Stimulated activated CD4-positive, alpha-beta T cell treated with anti-CD3 and anti-CD28 coated beads, Interleukin-12 subunit alpha, Interleukin-12 subunit beta, amount 100 ng/mL, for 24 hours (primary cell): ENCODE results near the gene CPED1.
A peak's percentile ranks its signal among the peaks of the same experiment; 100 is the strongest.
"Not testable (repeated sequence)": the region's sequence is repeated elsewhere in the genome, so short reads cannot be mapped to it uniquely, and the experiment has no call there.

ENCODE experiments used
- DNase-seq, 2 experiments: peaks; one replicate each; pipeline ENCODE4 v3.0.0-alpha.2; 2020; ENCODE audit warnings: low read depth in 2 of 2

CPED1 gene

GRCh38 chr7:121315170-121315569 is 326.7 kb downstream of the CPED1 start:
- DNase-seq: not testable (repeated sequence)

DNA sequence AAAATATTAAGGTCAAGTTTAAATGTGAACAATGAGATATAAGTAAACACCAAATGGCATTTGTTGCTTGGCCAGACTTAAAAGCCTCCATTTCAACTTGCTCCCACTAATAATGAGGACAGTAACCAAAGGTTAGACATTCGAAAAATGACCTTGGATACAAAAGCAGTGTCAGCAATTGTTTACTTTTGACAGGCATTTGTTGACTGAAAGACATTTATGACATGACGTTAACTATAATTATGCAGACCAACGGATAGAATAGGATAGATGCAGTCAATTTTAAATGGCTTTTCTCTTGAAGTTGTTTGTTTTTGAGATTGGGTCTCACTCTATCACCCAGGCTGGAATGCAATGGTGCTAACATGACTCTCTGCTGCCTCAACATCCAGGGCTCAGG is 333.9 kb downstream of the CPED1 start:
- DNase-seq: no peak

GRCh38 chr7:121323515-121324302 is 335.2 kb downstream of the CPED1 start:
- no peak for DNase-seq

GRCh38 chr7:121327671-121328070 is 339.2 kb downstream of the CPED1 start:
- DNase-seq: no peak

- no peak for DNase-seq
Observed at GRCh38 chr7:121328508-121329190, 340.1 kb downstream of the CPED1 start, which contains the start of gene WNT16. Gene WNT16, plus strand, starts transcription at chr7:121329000. Its CDS starts 293 bp downstream, at chr7:121329293.

GRCh38 chr7:121329191-121330052 is 340.9 kb downstream of the CPED1 start:
- peak in 1 of 2 experiments; percentile 6 for DNase-seq

DNA sequence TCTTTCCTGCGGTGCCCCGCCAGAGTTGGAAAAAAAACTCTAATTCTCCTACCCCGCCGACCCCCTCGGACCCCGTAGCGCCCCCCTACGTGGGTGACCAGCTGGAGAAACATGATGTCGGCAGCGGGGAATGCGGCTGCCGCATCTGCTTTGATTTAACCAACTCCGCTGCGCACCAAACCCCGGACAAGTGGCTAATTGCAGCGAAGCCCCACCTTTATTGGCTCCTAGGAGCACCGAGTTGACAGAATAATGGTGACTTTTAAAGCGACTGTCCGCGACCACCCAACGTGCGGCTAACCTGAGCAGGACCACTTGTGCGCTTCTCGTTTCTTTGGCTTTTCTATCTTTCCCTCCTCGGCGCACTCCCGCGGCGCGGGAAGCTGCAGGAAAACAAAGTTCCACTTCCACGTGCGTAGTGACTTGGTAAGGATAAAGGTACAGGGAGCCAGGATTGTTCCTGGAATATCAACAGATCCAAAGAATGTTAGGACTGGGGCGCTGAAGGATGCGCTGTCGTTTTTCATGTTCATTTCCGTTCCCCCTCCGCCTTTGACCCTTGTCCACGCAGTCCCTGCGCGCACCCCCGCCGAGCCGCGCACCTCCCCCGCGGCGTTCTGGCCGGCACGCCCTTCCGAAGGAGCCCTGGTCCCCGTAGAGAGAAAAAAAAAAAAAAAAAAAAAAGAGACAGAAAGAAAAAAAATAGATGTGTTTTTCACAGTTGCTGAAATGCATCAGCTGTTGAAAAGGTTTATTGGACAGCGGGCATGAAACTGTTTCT is 341.7 kb downstream of the CPED1 start:
- DNase-seq: no peak

DNA sequence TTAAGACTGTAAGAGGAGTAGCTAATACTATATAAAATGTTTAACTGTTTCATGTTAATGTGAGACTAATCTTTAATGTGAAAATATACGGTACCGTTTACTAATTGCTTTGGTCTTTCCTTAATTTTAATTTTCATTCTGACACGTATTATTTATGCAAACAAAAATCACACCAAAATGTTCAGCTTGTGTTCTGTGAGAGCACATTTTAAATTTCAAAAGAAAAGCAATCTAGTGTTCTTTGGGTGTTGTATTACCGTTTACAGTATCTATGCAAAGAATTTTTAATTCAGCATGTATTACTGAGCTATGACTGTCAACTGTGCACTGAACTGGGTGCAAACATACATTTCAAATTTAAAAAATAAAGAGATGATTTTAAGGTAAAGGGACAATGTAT is 342.5 kb downstream of the CPED1 start:
- no peak for DNase-seq

DNA sequence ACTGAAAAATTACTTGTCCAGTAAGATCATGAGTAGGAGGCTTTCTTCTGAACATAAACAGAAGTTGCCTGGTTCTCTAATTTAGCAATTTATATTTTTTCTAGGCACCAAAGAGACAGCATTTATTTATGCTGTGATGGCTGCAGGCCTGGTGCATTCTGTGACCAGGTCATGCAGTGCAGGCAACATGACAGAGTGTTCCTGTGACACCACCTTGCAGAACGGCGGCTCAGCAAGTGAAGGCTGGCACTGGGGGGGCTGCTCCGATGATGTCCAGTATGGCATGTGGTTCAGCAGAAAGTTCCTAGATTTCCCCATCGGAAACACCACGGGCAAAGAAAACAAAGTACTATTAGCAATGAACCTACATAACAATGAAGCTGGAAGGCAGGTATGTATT is 343.1 kb downstream of the CPED1 start:
- no peak for DNase-seq

DNA sequence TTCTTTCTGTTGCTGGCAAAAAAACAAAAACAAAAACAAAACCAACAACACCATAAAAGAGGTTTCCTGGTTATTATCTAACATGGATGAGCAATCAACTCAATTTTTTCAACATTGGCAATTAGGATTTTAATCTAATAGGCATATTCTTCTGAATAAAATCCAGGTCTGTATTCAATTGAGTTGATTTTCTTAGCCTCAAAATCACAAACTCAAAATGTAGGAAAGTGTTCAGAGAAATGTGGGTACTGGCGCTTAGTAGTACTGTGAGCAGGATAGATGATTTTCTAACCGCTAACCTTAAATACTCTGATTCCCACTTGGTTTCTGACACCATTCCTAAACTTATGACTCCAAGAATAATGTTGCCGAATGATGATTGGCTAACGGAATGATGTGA is 345.9 kb downstream of the CPED1 start:
- no peak for DNase-seq

DNA sequence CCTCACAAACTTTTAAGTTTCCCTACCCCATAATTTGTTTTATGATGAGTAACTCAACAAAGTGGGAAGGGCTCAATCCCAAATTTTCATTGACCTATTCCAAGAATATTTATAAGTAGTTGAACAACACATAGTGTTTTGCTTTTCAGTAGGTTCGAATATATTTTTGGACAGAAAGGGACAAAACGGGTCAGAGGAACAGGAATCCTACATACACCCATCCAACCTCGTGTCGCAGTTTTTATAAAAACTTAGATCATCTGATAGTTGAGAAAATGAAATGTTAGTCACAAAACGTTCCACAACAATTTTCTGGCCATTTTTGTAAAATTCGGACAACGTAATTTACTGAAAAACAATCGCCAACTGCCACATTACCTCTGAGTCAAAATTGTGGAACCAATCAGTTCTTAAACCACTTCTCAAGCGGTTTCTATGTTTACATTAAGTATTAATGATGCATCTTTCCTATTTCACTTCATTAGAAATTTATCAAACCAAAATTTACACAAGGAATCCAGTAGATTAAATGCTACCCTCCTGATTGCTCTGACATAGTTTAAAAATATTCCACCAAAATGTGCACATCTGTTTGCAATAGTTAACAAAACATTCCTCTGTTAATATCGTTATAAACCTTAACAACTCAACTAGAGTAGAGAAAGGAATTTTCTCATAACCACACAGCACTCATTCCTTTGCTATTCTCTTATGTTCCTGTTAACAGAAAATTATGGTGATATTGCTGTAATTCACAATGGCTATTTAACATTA is 346.6 kb downstream of the CPED1 start:
- no peak for DNase-seq

- no peak for DNase-seq
Observed at GRCh38 chr7:121336579-121336978, 348.1 kb downstream of the CPED1 start.

DNA sequence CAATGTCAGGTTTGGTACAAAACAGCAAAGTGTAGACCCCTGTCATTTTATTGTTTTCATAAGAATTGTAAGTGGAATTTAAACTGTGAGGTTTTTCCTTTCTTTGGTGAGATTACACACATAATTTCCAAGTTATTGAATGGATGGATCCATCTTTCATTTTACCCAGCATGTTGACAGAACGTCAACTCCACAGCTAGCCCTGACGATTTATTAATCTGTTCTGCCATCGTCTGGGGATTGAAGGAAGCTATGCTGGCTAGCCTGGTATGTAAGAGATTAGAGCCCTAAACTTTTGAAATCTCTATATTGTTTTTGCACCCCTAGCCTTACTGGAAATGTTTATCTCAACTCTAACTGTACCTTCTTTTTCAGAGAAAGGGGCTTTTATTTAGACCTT is 348.9 kb downstream of the CPED1 start:
- no peak for DNase-seq

DNA sequence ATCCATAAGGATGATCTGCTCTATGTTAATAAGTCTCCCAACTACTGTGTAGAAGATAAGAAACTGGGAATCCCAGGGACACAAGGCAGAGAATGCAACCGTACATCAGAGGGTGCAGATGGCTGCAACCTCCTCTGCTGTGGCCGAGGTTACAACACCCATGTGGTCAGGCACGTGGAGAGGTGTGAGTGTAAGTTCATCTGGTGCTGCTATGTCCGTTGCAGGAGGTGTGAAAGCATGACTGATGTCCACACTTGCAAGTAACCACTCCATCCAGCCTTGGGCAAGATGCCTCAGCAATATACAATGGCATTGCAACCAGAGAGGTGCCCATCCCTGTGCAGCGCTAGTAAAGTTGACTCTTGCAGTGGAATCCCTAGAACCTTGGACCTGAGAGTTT is 350.6 kb downstream of the CPED1 start:
- DNase-seq: no peak

DNA sequence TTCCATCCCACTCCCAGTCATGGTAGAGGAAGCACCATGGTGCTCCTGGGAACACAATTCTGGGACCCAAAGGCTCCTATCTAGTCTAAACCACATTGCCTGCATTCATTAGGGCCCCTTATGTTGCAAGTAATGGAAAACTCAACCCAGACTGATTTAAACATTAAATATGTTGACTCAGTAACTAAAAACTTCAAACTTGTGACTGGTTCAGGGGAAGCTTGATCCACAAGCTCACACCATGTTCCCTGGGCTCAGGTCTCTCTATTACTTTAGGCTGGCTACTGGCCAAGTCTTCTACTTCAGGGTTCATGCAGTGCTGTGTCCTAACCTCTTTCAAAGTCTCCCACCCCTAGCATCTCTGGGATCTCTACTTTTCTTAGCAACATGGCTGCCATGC is 353.4 kb downstream of the CPED1 start:
- DNase-seq: no peak

- DNase-seq: no peak
Observed at GRCh38 chr7:121342631-121343030, 354.1 kb downstream of the CPED1 start.

GRCh38 chr7:121343302-121343701 is 354.8 kb downstream of the CPED1 start:
- no peak for DNase-seq

DNA sequence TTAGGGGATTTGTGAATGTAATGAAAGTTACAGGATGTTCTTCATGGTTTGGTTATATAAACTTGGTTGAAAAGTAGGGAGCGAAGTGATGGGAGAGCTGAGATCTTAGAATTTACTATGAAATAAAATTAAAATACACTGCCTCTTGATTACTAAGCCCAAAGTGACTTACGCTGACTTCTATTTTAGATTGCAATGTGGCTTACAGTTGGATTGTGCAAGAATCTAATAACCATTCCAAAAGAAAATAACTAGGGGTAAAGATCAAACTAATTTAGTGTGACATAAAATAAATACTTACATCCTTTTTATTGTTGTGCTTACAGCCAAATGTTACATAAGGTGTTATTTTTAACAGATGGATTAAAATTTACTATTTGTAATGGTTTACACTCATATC is 355.6 kb downstream of the CPED1 start:
- DNase-seq: no peak

GRCh38 chr7:121344497-121344896 is 356.0 kb downstream of the CPED1 start:
- DNase-seq: no peak
